ENCODE results near the gene MTHFD1L. TPM values are rescaled to one million over a fixed set of nuclear protein-coding genes. Genes with fewer than 3 reads are reported as not detected.

MTHFD1L gene
- polyA plus RNA-seq, 3 donors = 0.25 to 1.3 (median 0.39) TPM

- Mint-ChIP-seq H3K4me1 (no peaks in the 10 kb centered on the region), H3K36me3 (no peaks in the 10 kb centered on the region), H3K27me3 (ENCODE audit: low read depth in 3 of 3) (no peaks in the 10 kb centered on the region), H3K9me3 (peaks cover 0 to 3% (median 0%) of the 10 kb centered on the region in 7 donors), H3K4me3 (no peak overlapping the region), H3K27ac (peak overlapping the region in 1 of 7 donors; percentile 3)
- H3K27me3 ChIP-seq (ENCODE audit: control insufficient read depth in 2 of 2, insufficient read depth in 2 of 2, low read length in 2 of 2) = no peaks in the 10 kb centered on the region
- no peak overlapping the region for H3K4me3 ChIP-seq (replicated peaks in 1 of 3; ENCODE audit: low read depth in 2 of 3, low read length in 3 of 3)
- H3K9ac ChIP-seq (ENCODE audit: insufficient read depth, low read length, poor library complexity, severe bottlenecking) = no peak overlapping the region
- H3K27ac ChIP-seq (ENCODE audit: low read depth in 1 of 2, low read length in 2 of 2) = no peak overlapping the region
- no peaks in the 10 kb centered on the region for H3K4me1 ChIP-seq (ENCODE audit: control insufficient read depth in 1 of 2, insufficient read depth in 2 of 2, low read length in 2 of 2)
- no peak for DNase-seq
- intact Hi-C loops (cut with micrococcal nuclease) = loop anchor here in 1 of 2 donors (10.0 kb wide), 1 partner anchor 53 kb away; no protein-coding TSS in a partner anchor
- no peak overlapping the region for H3K4me2 ChIP-seq (replicated peaks; ENCODE audit: extremely low read depth, low read length, poor library complexity, severe bottlenecking)
- no peaks in the 10 kb centered on the region for H4K20me1 ChIP-seq (ENCODE audit: insufficient read depth, low read length)
- H2AFZ ChIP-seq (ENCODE audit: insufficient read depth, low read depth, low read length, poor library complexity, severe bottlenecking) = no peak overlapping the region
- no peak for TF ChIP-seq CTCF (IDR thresholded peaks at IDR 0.05)
- no peaks in the 10 kb centered on the region for H3K79me2 ChIP-seq (ENCODE audit: insufficient read depth, low read length)
- H3K9me3 ChIP-seq (replicated peaks in 1 of 2; ENCODE audit: control insufficient read depth in 1 of 2, insufficient read depth in 1 of 2, low read length in 2 of 2) = no peaks in the 10 kb centered on the region
- 94% methylated on average over 11 of the region's 14 CpGs for WGBS (ENCODE audit: insufficient coverage)
- no peaks in the 10 kb centered on the region for H3K36me3 ChIP-seq (replicated peaks in 1 of 2; ENCODE audit: control insufficient read depth in 1 of 2, insufficient read depth in 2 of 2, low read length in 2 of 2)
Measured at GRCh38 chr6:151067684-151068596, 202.4 kb downstream of the MTHFD1L start.

- WGBS (ENCODE audit: insufficient coverage) = 90% methylated on average over 4 of the region's 6 CpGs
- no peak overlapping the region for H3K4me3 Mint-ChIP-seq
- no peaks in the 10 kb centered on the region for H3K36me3 Mint-ChIP-seq
- Histone ChIP-seq H3K4me2 (replicated peaks; ENCODE audit: extremely low read depth, low read length, poor library complexity, severe bottlenecking) (no peak overlapping the region), H3K4me3 (replicated peaks in 1 of 3; ENCODE audit: low read depth in 2 of 3, low read length in 3 of 3) (no peak overlapping the region), H3K9me3 (replicated peaks in 1 of 2; ENCODE audit: control insufficient read depth in 1 of 2, insufficient read depth in 1 of 2, low read length in 2 of 2) (no peaks in the 10 kb centered on the region), H3K27me3 (ENCODE audit: control insufficient read depth in 2 of 2, insufficient read depth in 2 of 2, low read length in 2 of 2) (no peaks in the 10 kb centered on the region), H3K36me3 (replicated peaks in 1 of 2; ENCODE audit: control insufficient read depth in 1 of 2, insufficient read depth in 2 of 2, low read length in 2 of 2) (no peaks in the 10 kb centered on the region), H3K79me2 (ENCODE audit: insufficient read depth, low read length) (no peaks in the 10 kb centered on the region), H2AFZ (ENCODE audit: insufficient read depth, low read depth, low read length, poor library complexity, severe bottlenecking) (no peak overlapping the region), H3K4me1 (ENCODE audit: control insufficient read depth in 1 of 2, insufficient read depth in 2 of 2, low read length in 2 of 2) (no peaks in the 10 kb centered on the region), H4K20me1 (ENCODE audit: insufficient read depth, low read length) (no peaks in the 10 kb centered on the region), H3K9ac (ENCODE audit: insufficient read depth, low read length, poor library complexity, severe bottlenecking) (no peak overlapping the region), H3K27ac (ENCODE audit: low read depth in 1 of 2, low read length in 2 of 2) (no peak overlapping the region)
- peak overlapping the region in 2 of 7 donors; percentile 31 to 37 for H3K27ac Mint-ChIP-seq
- no peaks in the 10 kb centered on the region for H3K4me1 Mint-ChIP-seq
- intact Hi-C loops (cut with micrococcal nuclease) = loop anchor here in 1 of 2 donors (10.0 kb wide), 1 partner anchor 54 kb away; no protein-coding TSS in a partner anchor
- TF ChIP-seq CTCF (IDR thresholded peaks at IDR 0.05) = no peak
- no peak for DNase-seq
- H3K27me3 Mint-ChIP-seq (ENCODE audit: low read depth in 3 of 3) = no peaks in the 10 kb centered on the region
- H3K9me3 Mint-ChIP-seq = peaks cover 0 to 3% (median 0%) of the 10 kb centered on the region in 7 donors
Measured at GRCh38 chr6:151068761-151069312, 203.3 kb downstream of the MTHFD1L start.

All from CD14-positive monocyte (primary cell).